Keratinocyte (primary cell): Measurements from ENCODE around the gene PCDHGB5. TPM values are rescaled to one million over a fixed set of nuclear protein-coding genes. Genes with fewer than 3 reads are reported as not detected.

ENCODE experiments used
- DNase-seq: peaks from one replicate; pipeline ENCODE4 v3.0.0-alpha.2; 2011; ENCODE audit warnings: low read depth, missing footprints, low spot score
- FAIRE-seq: peaks from 2 replicates; lab custom pipeline; 2011; peaks lifted over from hg19 to GRCh38; lab: Jason Lieb, UNC
- H2AFZ ChIP-seq: 2 replicates; pipeline ENCODE4 v1.6.0; 2012; ENCODE audit warnings: low read length, control low read depth, inconsistent platforms; ENCODE audit not compliant: control insufficient read depth
- H3K27ac ChIP-seq: 2 replicates; pipeline ENCODE4 v1.5.1; 2011; ENCODE audit warnings: low read length; ENCODE audit not compliant: control insufficient read depth, insufficient read depth
- H3K27me3 ChIP-seq: 3 replicates; pipeline ENCODE4 v1.6.0; 2011; ENCODE audit warnings: low read length; ENCODE audit not compliant: control insufficient read depth, insufficient read depth; ENCODE audit errors: extremely low read depth
- H3K36me3 ChIP-seq, 2 experiments: 2 replicates in 1 of 2; 3 replicates in 1 of 2; pipeline ENCODE4 v1.5.1; 2011; ENCODE audit warnings: low read length in 2 of 2, mild to moderate bottlenecking in 1 of 2; ENCODE audit not compliant: control insufficient read depth in 2 of 2, insufficient read depth in 2 of 2; ENCODE audit errors: extremely low read depth in 1 of 2
- H3K4me1 ChIP-seq: 3 replicates; pipeline ENCODE4 v1.5.1; 2011; ENCODE audit warnings: low read length; ENCODE audit not compliant: control insufficient read depth, insufficient read depth; ENCODE audit errors: extremely low read depth
- H3K4me2 ChIP-seq: 3 replicates; pipeline ENCODE4 v1.6.0; 2011; ENCODE audit warnings: low read depth, low read length; ENCODE audit not compliant: control insufficient read depth, insufficient read depth; ENCODE audit errors: extremely low read depth
- H3K4me3 ChIP-seq, 3 experiments: fragments of 200-600 bp in 1 of 3; sonication (generic) in 1 of 3; 2 replicates in 2 of 3; 3 replicates in 1 of 3; pipeline ENCODE4 v1.5.1; 2011 to 2016; ENCODE audit warnings: low read length in 3 of 3, mild to moderate bottlenecking in 3 of 3, control low read depth in 2 of 3, inconsistent platforms in 1 of 3, low read depth in 1 of 3, mixed read lengths in 1 of 3, mixed run types in 1 of 3, moderate library complexity in 1 of 3; ENCODE audit not compliant: control insufficient read depth in 2 of 3, insufficient read depth in 2 of 3; ENCODE audit errors: extremely low read depth in 1 of 3
- H3K79me2 ChIP-seq: 2 replicates; pipeline ENCODE4 v1.6.0; 2012; ENCODE audit warnings: low read length; ENCODE audit not compliant: control insufficient read depth, insufficient read depth
- H3K9ac ChIP-seq: 3 replicates; pipeline ENCODE4 v1.6.0; 2011; ENCODE audit warnings: low read length; ENCODE audit not compliant: control insufficient read depth, insufficient read depth; ENCODE audit errors: extremely low read depth
- H3K9me1 ChIP-seq: 3 replicates; pipeline ENCODE4 v1.6.0; 2011; ENCODE audit warnings: low read length; ENCODE audit not compliant: control insufficient read depth, insufficient read depth; ENCODE audit errors: extremely low read depth
- H3K9me3 ChIP-seq: 2 replicates; pipeline ENCODE4 v1.5.1; 2012; ENCODE audit warnings: low read depth, low read length; ENCODE audit not compliant: control insufficient read depth
- H4K20me1 ChIP-seq: 3 replicates; pipeline ENCODE4 v1.6.0; 2011; ENCODE audit warnings: low read length; ENCODE audit not compliant: control insufficient read depth, insufficient read depth; ENCODE audit errors: extremely low read depth
- EZH2 ChIP-seq: IDR thresholded peaks from one replicate; pipeline ENCODE4 v1.6.1; 2012; ENCODE audit warnings: inconsistent platforms, mild to moderate bottlenecking, low read length, moderate library complexity
- dilution Hi-C: fragments of 300-500 bp; cut with MboI; formaldehyde crosslinking; loops from one replicate; pipeline ENCODE4 v1.7.0; 2020; ENCODE audit warnings: low sequenced_read_pairs; ENCODE audit not compliant: extremely low pct_ligation_motif_present
- polyA plus RNA-seq, 5 experiments: library from polyadenylated mRNA; depleted of rRNA in 3 of 5; stranded (reverse) in 3 of 5; stranded (forward) in 1 of 5; unstranded in 1 of 5; fragments of >200 nt; gene quantifications; 1 replicate in 1 of 5; 2 replicates in 3 of 5; 3 replicates in 1 of 5; pipeline versions ENCODE4 v1.2.1 to v1.2.3, GENCODE V29; 2011 to 2012; ENCODE audit warnings: missing spikeins in 2 of 5, low read depth in 1 of 5, low replicate concordance in 1 of 5
- TF ChIP-seq, protein P1 (sequence below), 3 experiments: IDR thresholded peaks in 1 of 3; conservative IDR thresholded peaks in 1 of 3; optimal IDR thresholded peaks in 1 of 3; 2 replicates in 2 of 3; 3 replicates in 1 of 3; pipeline versions ENCODE3 to v1.5.1; 2011; ENCODE audit warnings: low read length in 3 of 3, mild to moderate bottlenecking in 3 of 3, moderate library complexity in 2 of 3, control low read depth in 1 of 3, inconsistent platforms in 1 of 3; ENCODE audit not compliant: insufficient read depth in 2 of 3; ENCODE audit errors: extremely low read depth in 1 of 3

Gene PCDHGB5
- polyA plus RNA-seq, 1 donor (not counting 4 experiments of a cell fraction or from before 2014, with no cell fraction given), result 1.8 TPM

GRCh38 chr5:141439411-141440141, 41.8 kb downstream of the PCDHGB5 start:
- no peak for DNase-seq
- dilution Hi-C loops, result no loop called here
- Histone ChIP-seq H3K4me1 (no peaks in the 10 kb centered on the region), H4K20me1 (no peaks in the 10 kb centered on the region), H3K36me3 (no peaks in the 10 kb centered on the region), H3K79me2 (no peaks in the 10 kb centered on the region), H3K27me3 (no peaks in the 10 kb centered on the region), H3K4me2 (no peak overlapping the region), H3K9me3 (peaks cover 7% of the 10 kb centered on the region), H3K27ac (no peak overlapping the region), H3K9ac (no peak overlapping the region), H2AFZ (no peak overlapping the region), H3K4me3 (no peak overlapping the region), H3K9me1 (no peaks in the 10 kb centered on the region)
- no peak for FAIRE-seq
- TF ChIP-seq EZH2, result no peak
- TF ChIP-seq, protein P1, sequence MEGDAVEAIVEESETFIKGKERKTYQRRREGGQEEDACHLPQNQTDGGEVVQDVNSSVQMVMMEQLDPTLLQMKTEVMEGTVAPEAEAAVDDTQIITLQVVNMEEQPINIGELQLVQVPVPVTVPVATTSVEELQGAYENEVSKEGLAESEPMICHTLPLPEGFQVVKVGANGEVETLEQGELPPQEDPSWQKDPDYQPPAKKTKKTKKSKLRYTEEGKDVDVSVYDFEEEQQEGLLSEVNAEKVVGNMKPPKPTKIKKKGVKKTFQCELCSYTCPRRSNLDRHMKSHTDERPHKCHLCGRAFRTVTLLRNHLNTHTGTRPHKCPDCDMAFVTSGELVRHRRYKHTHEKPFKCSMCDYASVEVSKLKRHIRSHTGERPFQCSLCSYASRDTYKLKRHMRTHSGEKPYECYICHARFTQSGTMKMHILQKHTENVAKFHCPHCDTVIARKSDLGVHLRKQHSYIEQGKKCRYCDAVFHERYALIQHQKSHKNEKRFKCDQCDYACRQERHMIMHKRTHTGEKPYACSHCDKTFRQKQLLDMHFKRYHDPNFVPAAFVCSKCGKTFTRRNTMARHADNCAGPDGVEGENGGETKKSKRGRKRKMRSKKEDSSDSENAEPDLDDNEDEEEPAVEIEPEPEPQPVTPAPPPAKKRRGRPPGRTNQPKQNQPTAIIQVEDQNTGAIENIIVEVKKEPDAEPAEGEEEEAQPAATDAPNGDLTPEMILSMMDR (optimal IDR thresholded peaks at IDR 0.05 in 1 of 3, IDR thresholded peaks at IDR 0.05 in 1 of 3, conservative IDR thresholded peaks at IDR 0.05 in 1 of 3; ENCODE audit: extremely low read depth in 1 of 3, insufficient read depth in 2 of 3, low read length in 3 of 3), result no peak

- Histone ChIP-seq H3K27me3 (no peaks in the 10 kb centered on the region), H3K4me3 (no peak overlapping the region), H3K4me2 (no peak overlapping the region), H3K36me3 (no peaks in the 10 kb centered on the region), H3K4me1 (no peaks in the 10 kb centered on the region), H3K9me3 (peaks cover 7% of the 10 kb centered on the region), H3K27ac (no peak overlapping the region), H2AFZ (no peak overlapping the region), H3K9ac (no peak overlapping the region), H4K20me1 (no peaks in the 10 kb centered on the region), H3K9me1 (no peaks in the 10 kb centered on the region), H3K79me2 (no peaks in the 10 kb centered on the region)
- no peak for FAIRE-seq
- no peak for TF ChIP-seq EZH2
- TF ChIP-seq, protein P1 (optimal IDR thresholded peaks at IDR 0.05 in 1 of 3, IDR thresholded peaks at IDR 0.05 in 1 of 3, conservative IDR thresholded peaks at IDR 0.05 in 1 of 3; ENCODE audit: extremely low read depth in 1 of 3, insufficient read depth in 2 of 3, low read length in 3 of 3), result no peak
- dilution Hi-C loops, result no loop called here
- no peak for DNase-seq
These were observed 42.6 kb downstream of the PCDHGB5 start for GRCh38 chr5:141440341-141440740.
